Prostate gland (tissue), 2 donors: Measurements from ENCODE around the gene AFAP1.

Source experiments
- CTCF ChIP-seq, 4 experiments: fragments of 200-600 bp in 2 of 4; fragments of 450-650 bp in 2 of 4; sonication (generic) in 2 of 4; IDR thresholded peaks; 1 replicate in 3 of 4; 2 replicates in 1 of 4; pipeline ENCODE4 v1.5.1; 2016 to 2019; ENCODE audit warnings: antibody characterized with exemption in 4 of 4, mild to moderate bottlenecking in 2 of 4, moderate library complexity in 2 of 4
- POLR2A ChIP-seq: fragments of 450-650 bp; IDR thresholded peaks from one replicate; pipeline ENCODE4 v1.6.1; 2016; ENCODE audit warnings: antibody characterized with exemption, mild to moderate bottlenecking
- POLR2AphosphoS5 ChIP-seq: sonication (generic); formaldehyde crosslinking; IDR thresholded peaks from one replicate; pipeline ENCODE4 v1.6.1; 2017; ENCODE audit warnings: antibody characterized with exemption

- TF ChIP-seq CTCF (IDR thresholded peaks at IDR 0.05) (no peak), POLR2AphosphoS5 (no peak), POLR2A (no peak)
These were observed 65.8 kb downstream of the AFAP1 start for GRCh38 chr4:7873881-7874280.
